ENCODE results near the gene KYNU.
"Not testable (repeated sequence)": the region's sequence is repeated elsewhere in the genome, so short reads cannot be mapped to it uniquely, and the experiment has no call there.

Gene KYNU

GRCh38 chr2:142877216-142877838, at the start of gene KYNU:
KYNU (plus strand) TSS chr2:142877664; CDS start chr2:142885368, 7,704 bp downstream.
- DNase-seq (ENCODE audit: extremely low read depth in 1 of 2, low read depth in 1 of 2), result no peak

- DNase-seq (ENCODE audit: extremely low read depth in 1 of 2, low read depth in 1 of 2), result no peak
These were observed 43.4 kb upstream of the KYNU start for GRCh38 chr2:142834021-142834420.

GRCh38 chr2:142840436-142840835, 37.0 kb upstream of the KYNU start:
- DNase-seq (ENCODE audit: extremely low read depth in 1 of 2, low read depth in 1 of 2), result no peak

GRCh38 chr2:142841788-142842187, 35.7 kb upstream of the KYNU start:
- DNase-seq (ENCODE audit: extremely low read depth in 1 of 2, low read depth in 1 of 2), result no peak

GRCh38 chr2:142842369-142842768, 35.1 kb upstream of the KYNU start:
- DNase-seq (ENCODE audit: extremely low read depth in 1 of 2, low read depth in 1 of 2), result no peak

- DNase-seq (ENCODE audit: extremely low read depth in 1 of 2, low read depth in 1 of 2), result no peak
These were observed 33.7 kb upstream of the KYNU start for GRCh38 chr2:142843731-142844130.

- DNase-seq (ENCODE audit: extremely low read depth in 1 of 2, low read depth in 1 of 2), result no peak
These were observed 29.3 kb upstream of the KYNU start for GRCh38 chr2:142848023-142848606.

GRCh38 chr2:142849820-142850219, 27.6 kb upstream of the KYNU start:
- DNase-seq (ENCODE audit: extremely low read depth in 1 of 2, low read depth in 1 of 2), result no peak

- DNase-seq (ENCODE audit: extremely low read depth in 1 of 2, low read depth in 1 of 2), result no peak
These were observed 23.6 kb upstream of the KYNU start for GRCh38 chr2:142853912-142854311.

GRCh38 chr2:142857256-142858164, 20.0 kb upstream of the KYNU start:
- DNase-seq (ENCODE audit: extremely low read depth in 1 of 2, low read depth in 1 of 2), result no peak

- DNase-seq (ENCODE audit: extremely low read depth in 1 of 2, low read depth in 1 of 2), result no peak
These were observed 18.5 kb upstream of the KYNU start for GRCh38 chr2:142858961-142859360.

GRCh38 chr2:142862299-142862698, 15.2 kb upstream of the KYNU start:
- DNase-seq (ENCODE audit: extremely low read depth in 1 of 2, low read depth in 1 of 2), result no peak

GRCh38 chr2:142862847-142863246, 14.6 kb upstream of the KYNU start:
- no peak for DNase-seq (ENCODE audit: extremely low read depth in 1 of 2, low read depth in 1 of 2)

GRCh38 chr2:142863485-142863961, 13.9 kb upstream of the KYNU start:
- DNase-seq (ENCODE audit: extremely low read depth in 1 of 2, low read depth in 1 of 2), result no peak

- DNase-seq (ENCODE audit: extremely low read depth in 1 of 2, low read depth in 1 of 2), result not testable (repeated sequence)
These were observed 12.9 kb upstream of the KYNU start for GRCh38 chr2:142864605-142865004.

GRCh38 chr2:142865924-142866323, 11.5 kb upstream of the KYNU start:
- no peak for DNase-seq (ENCODE audit: extremely low read depth in 1 of 2, low read depth in 1 of 2)

GRCh38 chr2:142866426-142866825, 11.0 kb upstream of the KYNU start:
- no peak for DNase-seq (ENCODE audit: extremely low read depth in 1 of 2, low read depth in 1 of 2)

GRCh38 chr2:142867136-142867535, 10.3 kb upstream of the KYNU start:
- DNase-seq (ENCODE audit: extremely low read depth in 1 of 2, low read depth in 1 of 2), result no peak

- DNase-seq (ENCODE audit: extremely low read depth in 1 of 2, low read depth in 1 of 2), result no peak
These were observed 9.2 kb upstream of the KYNU start for GRCh38 chr2:142868229-142868762.

GRCh38 chr2:142869065-142869460, 8.4 kb upstream of the KYNU start:
- not testable (repeated sequence) for DNase-seq (ENCODE audit: extremely low read depth in 1 of 2, low read depth in 1 of 2)

GRCh38 chr2:142869461-142870106, 7.9 kb upstream of the KYNU start:
- DNase-seq (ENCODE audit: extremely low read depth in 1 of 2, low read depth in 1 of 2), result no peak

Data from activated CD8-positive, alpha-beta memory T cell treated with anti-CD3 and anti-CD28 coated beads for 1 hour (primary cell).